SJCRH30 (cell line): ENCODE results near the gene DNAJC4. TPM values are rescaled to one million over a fixed set of nuclear protein-coding genes. Genes with fewer than 3 reads are reported as not detected.

Source experiments
- DNase-seq, 2 experiments: peaks; one replicate each; pipeline ENCODE4 v3.0.0-alpha.2; 2015 to 2020
- H3K27ac ChIP-seq: fragments of 250-450 bp; sonication (Bioruptor Pico); 2 replicates; pipeline ENCODE4 v1.5.1; 2020; ENCODE audit warnings: mild to moderate bottlenecking, moderate library complexity
- H3K27me3 ChIP-seq: fragments of 250-450 bp; sonication (Bioruptor Pico); 2 replicates; pipeline ENCODE4 v1.5.1; 2020; ENCODE audit warnings: mild to moderate bottlenecking, moderate library complexity
- H3K36me3 ChIP-seq: fragments of 250-450 bp; sonication (Bioruptor Pico); 2 replicates; pipeline ENCODE4 v1.5.1; 2020; ENCODE audit warnings: mild to moderate bottlenecking, moderate library complexity
- H3K4me1 ChIP-seq: fragments of 250-450 bp; sonication (Bioruptor Pico); 2 replicates; pipeline ENCODE4 v1.5.1; 2020; ENCODE audit warnings: mild to moderate bottlenecking, moderate library complexity
- H3K4me3 ChIP-seq: fragments of 250-450 bp; sonication (Bioruptor Pico); 2 replicates; pipeline ENCODE4 v1.5.1; 2020; ENCODE audit warnings: mild to moderate bottlenecking, moderate library complexity
- H3K9me3 ChIP-seq: fragments of 250-450 bp; sonication (Bioruptor Pico); replicated peaks from 2 replicates; pipeline ENCODE4 v1.5.1; 2020; ENCODE audit warnings: mild to moderate bottlenecking, moderate library complexity
- total RNA-seq: library from RNA; depleted of rRNA; stranded (reverse); fragments of >200 nt; shearing (Covaris generic); gene quantifications from 2 replicates; pipeline ENCODE4 v1.2.3, GENCODE V29; 2014

Gene DNAJC4
- total RNA-seq, 1 experiment from 2014 or later, result 5.3 TPM

DNA sequence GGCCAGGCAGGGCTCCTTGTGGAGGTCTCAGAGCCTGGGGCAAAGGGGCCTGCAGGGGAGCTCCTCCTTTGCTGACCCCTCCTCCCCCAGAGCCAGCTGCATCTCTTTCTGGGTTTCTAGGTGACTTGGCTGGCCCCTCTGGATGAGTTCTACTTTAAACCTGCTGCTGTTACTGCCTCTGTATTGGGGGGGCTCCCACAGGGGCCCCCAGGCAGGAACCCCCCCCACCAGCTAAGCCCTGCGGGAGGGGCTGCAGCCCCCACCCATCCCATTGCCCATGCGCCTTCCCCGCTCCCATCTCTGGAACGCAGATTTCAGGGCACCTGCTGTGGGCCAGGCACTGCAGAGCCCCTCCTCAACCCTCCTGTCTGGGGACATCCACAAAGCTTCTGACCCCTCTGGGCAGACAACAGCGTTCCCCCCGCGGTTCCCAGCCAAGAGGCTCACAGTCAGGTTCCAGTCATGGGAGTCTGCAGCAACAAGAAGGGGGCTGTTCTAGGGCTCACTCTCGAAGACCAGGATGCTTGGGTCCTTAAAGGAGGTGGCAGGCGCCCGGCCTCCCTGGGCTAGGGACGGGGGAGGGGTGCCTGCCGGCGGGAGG, 20.2 kb downstream of the DNAJC4 start:
- Histone ChIP-seq H3K9me3 (no peaks in the 10 kb centered on the region), H3K36me3 (peaks cover 13% of the 10 kb centered on the region), H3K27me3 (no peaks in the 10 kb centered on the region), H3K4me1 (peaks cover 27% of the 10 kb centered on the region), H3K4me3 (peak overlapping the region; percentile 88), H3K27ac (no peak overlapping the region)
- DNase-seq, result peak in 1 of 2 experiments; percentile 30

DNA sequence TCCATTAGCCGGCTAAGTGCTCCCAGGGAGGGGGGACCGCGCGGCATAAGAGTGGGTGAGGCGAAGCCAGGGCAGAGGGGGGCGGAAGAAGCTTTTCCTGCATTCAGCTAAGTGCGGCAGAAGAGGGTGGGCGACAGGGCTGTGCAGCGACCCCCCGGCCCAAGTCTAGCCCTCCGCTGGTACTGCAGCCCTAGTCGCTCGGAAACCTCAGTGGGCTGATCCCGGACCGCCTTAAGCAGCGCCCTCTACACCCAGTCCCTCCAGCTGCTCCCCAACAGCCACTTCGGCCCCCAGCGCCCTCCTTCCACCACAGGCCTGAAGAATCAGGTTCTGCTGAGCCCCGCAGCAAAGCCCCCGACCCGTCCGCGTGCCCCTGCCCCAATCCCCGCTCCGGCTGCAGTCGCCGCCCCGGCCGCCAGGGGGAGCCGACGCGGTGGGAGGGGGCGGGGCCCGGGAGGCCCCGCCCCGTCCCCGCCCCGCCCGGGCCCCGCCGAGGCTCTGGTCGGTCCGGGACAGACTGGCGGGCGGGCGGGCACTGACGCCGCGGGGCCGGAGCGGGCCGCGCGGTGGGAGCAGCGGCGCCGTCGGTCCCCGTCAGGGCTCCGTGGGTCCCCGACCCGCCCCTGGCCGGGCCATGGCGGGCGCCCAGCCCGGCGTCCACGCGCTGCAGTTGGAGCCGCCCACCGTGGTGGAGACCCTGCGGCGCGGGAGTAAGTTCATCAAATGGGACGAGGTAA, 20.8 kb downstream of the DNAJC4 start, which contains the start of gene PLCB3:
PLCB3 (plus strand) TSS at position 515 of the 737 bp plus-strand sequence; CDS start at position 635, 120 bp downstream.
- Histone ChIP-seq H3K36me3 (peaks cover 10% of the 10 kb centered on the region), H3K27me3 (no peaks in the 10 kb centered on the region), H3K27ac (peak within 1 kb of the TSS; percentile 36; the same call in 1 of the 2 replicates), H3K9me3 (no peaks in the 10 kb centered on the region), H3K4me1 (peaks cover 27% of the 10 kb centered on the region), H3K4me3 (peak within 1 kb of the TSS; percentile 88)
- peak; percentile 44 to 65 for DNase-seq

- peaks cover 27% of the 10 kb centered on the region for H3K4me1 ChIP-seq
- peak overlapping the region; percentile 88 for H3K4me3 ChIP-seq
- DNase-seq, result no peak
- H3K9me3 ChIP-seq, result no peaks in the 10 kb centered on the region
- H3K36me3 ChIP-seq, result peaks cover 9% of the 10 kb centered on the region; the same call in 1 of the 2 replicates
- H3K27me3 ChIP-seq, result no peaks in the 10 kb centered on the region
- peak overlapping the region; percentile 36; the same call in 1 of the 2 replicates for H3K27ac ChIP-seq
Measured at GRCh38 chr11:64251753-64252002, 21.3 kb downstream of the DNAJC4 start.

DNA sequence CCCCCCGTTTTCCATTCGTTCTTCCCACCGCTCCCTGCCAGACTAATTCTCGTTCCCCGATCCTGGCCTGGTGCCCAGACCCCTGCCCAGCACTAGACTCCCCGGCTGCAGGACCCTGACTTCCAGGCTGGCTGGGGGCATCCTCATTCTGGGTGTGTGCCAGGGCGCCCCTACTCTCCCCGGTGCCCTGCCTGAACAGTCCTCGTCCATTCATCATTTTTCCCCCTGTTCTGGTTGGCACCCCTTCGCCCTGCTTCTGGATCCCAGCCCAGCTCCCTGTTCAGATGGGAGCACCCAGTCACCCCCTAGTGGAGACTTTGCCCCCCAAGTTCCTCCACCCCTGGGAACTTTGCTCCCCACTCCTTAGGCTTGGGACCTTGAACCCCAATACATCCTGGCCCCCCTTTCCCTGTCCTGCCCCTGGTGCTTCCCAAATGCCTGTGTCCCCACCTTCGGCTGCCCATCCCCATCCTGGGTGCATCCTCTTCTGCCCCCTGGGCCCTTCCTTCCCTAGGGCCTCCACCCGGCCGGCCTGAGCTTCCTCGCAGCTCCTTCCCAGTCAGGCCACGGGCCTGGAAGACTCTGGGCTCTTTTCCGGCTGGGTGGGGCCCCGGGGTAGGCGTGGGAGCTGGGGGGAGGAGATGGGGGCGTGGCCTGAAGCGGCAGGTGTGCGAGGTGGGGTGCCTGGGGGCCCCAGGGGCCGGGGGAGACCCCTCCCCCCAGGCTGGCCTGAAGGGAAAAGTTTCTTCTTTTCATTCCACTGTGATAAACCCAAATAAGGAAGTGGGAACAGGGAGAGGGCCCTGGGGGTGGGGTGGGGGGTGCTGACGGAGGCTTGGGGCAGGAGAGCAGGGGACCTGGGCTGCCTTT, 21.9 kb downstream of the DNAJC4 start:
- peak overlapping the region; percentile 36; the same call in 1 of the 2 replicates for H3K27ac ChIP-seq

GRCh38 chr11:64253043-64253442, 22.7 kb downstream of the DNAJC4 start:
- no peak for DNase-seq
- Histone ChIP-seq H3K4me1 (peaks cover 27% of the 10 kb centered on the region), H3K4me3 (no peak overlapping the region), H3K27me3 (no peaks in the 10 kb centered on the region), H3K9me3 (no peaks in the 10 kb centered on the region), H3K36me3 (peaks cover 15% of the 10 kb centered on the region; the same call in 1 of the 2 replicates), H3K27ac (no peak overlapping the region)

More for the DNA sequence above, 21.9 kb downstream of the DNAJC4 start:
- Histone ChIP-seq H3K4me3 (peak overlapping the region; percentile 88), H3K36me3 (peaks cover 11% of the 10 kb centered on the region; the same call in 1 of the 2 replicates), H3K27me3 (no peaks in the 10 kb centered on the region), H3K9me3 (no peaks in the 10 kb centered on the region), H3K4me1 (peaks cover 27% of the 10 kb centered on the region)
- DNase-seq, result peak; percentile 52 to 53

DNA sequence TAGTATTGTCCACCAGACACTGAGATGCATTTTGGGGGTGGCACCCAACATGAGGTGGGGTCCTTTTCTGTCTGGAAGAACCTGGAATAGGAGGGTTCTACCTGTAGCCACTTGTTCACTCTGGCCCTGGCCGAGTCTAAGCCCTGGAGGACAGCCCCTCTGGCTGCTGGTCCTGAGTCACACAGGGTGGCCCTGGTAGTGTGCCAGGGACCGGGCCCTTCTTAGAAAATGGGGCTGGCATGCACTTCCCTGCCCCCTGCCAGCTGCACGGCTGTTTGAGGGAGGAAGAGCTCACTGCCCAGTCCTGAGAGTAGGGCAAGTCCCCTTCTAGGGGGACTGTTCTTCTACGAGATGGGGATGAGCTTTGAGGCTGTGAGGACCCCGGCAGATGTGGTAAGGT, 23.1 kb downstream of the DNAJC4 start:
- Histone ChIP-seq H3K27ac (no peak overlapping the region), H3K27me3 (no peaks in the 10 kb centered on the region), H3K4me3 (no peak overlapping the region), H3K4me1 (peaks cover 24% of the 10 kb centered on the region), H3K36me3 (peaks cover 19% of the 10 kb centered on the region; the same call in 1 of the 2 replicates), H3K9me3 (no peaks in the 10 kb centered on the region)
- no peak for DNase-seq

GRCh38 chr11:64254326-64254725, 24.0 kb downstream of the DNAJC4 start:
- H3K27ac ChIP-seq, result no peak overlapping the region
- H3K4me3 ChIP-seq, result no peak overlapping the region
- DNase-seq, result no peak
- H3K27me3 ChIP-seq, result no peaks in the 10 kb centered on the region
- H3K4me1 ChIP-seq, result peaks cover 17% of the 10 kb centered on the region
- H3K9me3 ChIP-seq, result no peaks in the 10 kb centered on the region
- H3K36me3 ChIP-seq, result peaks cover 22% of the 10 kb centered on the region

DNA sequence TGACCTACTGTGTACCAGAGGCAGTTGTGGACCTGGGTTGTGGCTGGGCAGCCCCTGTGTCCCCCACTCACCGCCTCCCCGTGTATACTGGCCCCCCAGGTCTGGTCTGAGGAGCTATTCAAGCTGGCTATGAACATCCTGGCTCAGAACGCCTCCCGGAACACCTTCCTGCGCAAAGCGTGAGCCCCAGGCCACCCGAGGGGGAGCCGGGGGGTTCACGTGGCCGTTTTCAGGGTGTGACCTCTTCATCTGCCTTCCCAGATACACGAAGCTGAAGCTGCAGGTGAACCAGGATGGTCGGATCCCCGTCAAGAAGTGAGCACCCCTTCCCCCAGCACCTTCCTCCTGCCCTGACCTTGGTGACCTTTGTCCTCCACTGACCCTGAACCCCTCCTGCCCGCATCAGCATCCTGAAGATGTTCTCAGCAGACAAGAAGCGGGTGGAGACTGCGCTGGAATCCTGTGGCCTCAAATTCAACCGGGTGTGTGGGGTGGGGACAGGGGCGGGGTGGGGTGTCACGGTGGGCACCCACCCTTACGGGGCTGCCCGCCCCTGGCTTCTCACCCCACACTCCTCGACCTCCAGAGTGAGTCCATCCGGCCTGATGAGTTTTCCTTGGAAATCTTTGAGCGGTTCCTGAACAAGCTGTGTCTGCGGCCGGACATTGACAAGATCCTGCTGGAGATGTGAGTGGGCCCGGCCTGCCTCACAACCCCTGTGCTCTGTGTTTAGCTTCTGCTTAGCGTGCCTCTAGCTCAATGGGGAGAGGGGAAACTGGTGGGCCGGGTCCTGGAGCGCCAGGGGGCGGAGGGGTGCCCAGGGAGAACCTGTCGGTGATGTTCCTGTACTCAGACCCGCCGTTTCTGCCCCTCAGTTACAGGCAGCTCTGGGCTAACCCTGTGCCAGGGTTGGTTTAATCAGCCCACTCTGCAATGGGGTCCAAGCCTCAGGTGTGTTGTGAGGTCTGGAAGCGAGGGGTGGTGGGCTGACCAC, 25.1 kb downstream of the DNAJC4 start:
- no peak for DNase-seq

DNA sequence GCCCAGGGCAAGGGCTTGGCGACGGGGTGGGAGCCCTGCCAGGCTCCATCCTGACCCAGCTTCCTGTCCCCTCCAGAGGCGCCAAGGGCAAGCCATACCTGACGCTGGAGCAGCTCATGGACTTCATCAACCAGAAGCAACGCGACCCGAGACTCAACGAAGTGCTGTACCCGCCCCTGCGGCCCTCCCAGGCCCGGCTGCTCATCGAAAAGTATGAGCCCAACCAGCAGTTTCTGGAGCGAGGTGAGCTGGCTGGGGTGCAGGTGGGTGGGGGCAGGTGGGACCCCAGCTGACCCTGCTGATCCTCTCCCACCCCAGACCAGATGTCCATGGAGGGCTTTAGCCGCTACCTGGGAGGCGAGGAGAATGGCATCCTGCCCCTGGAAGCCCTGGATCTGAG, 26.0 kb downstream of the DNAJC4 start:
- H3K27me3 ChIP-seq, result no peaks in the 10 kb centered on the region
- no peak overlapping the region for H3K4me3 ChIP-seq
- no peak overlapping the region for H3K27ac ChIP-seq
- H3K9me3 ChIP-seq, result no peaks in the 10 kb centered on the region
- no peak for DNase-seq
- H3K36me3 ChIP-seq, result peaks cover 33% of the 10 kb centered on the region
- H3K4me1 ChIP-seq, result 0 out of 2 replicates have a peak, but pooled peaks cover 3% of the 10 kb centered on the region

More for the DNA sequence above, 25.1 kb downstream of the DNAJC4 start:
- H3K27me3 ChIP-seq, result no peaks in the 10 kb centered on the region
- H3K36me3 ChIP-seq, result peaks cover 31% of the 10 kb centered on the region
- peaks cover 6% of the 10 kb centered on the region for H3K4me1 ChIP-seq
- H3K4me3 ChIP-seq, result no peak overlapping the region
- H3K27ac ChIP-seq, result no peak overlapping the region
- no peaks in the 10 kb centered on the region for H3K9me3 ChIP-seq

GRCh38 chr11:64258356-64258755, 28.0 kb downstream of the DNAJC4 start:
- H3K36me3 ChIP-seq, result peaks cover 34% of the 10 kb centered on the region
- DNase-seq, result no peak
- H3K27me3 ChIP-seq, result no peaks in the 10 kb centered on the region
- no peaks in the 10 kb centered on the region for H3K9me3 ChIP-seq
- H3K4me3 ChIP-seq, result no peak overlapping the region
- H3K27ac ChIP-seq, result no peak overlapping the region
- H3K4me1 ChIP-seq, result 0 out of 2 replicates have a peak, but pooled peaks cover 3% of the 10 kb centered on the region

DNA sequence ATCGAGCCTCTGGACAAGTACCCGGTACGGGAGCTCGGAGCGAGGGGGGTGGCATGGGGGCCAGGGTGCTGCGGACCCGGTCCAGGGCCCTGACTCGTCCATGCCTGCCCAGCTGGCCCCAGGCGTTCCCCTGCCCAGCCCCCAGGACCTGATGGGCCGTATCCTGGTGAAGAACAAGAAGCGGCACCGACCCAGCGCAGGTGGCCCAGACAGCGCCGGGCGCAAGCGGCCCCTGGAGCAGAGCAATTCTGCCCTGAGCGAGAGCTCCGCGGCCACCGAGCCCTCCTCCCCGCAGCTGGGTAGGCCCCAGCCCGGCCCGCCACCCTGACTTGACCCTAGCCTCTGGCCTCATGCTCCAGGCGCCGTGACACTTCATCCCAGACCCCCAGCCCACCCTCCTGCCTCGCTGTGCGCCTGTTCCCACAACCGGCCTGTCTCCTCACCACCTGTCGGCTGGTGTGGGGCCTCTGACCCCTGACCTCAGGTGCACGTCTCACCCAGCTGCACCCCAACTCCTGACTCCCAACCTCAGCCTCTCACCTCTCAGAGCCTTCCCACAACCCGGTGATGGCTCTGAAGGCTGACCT, 28.7 kb downstream of the DNAJC4 start:
- DNase-seq, result no peak
- H3K27ac ChIP-seq, result no peak overlapping the region
- peaks cover 34% of the 10 kb centered on the region for H3K36me3 ChIP-seq
- no peak overlapping the region for H3K4me3 ChIP-seq
- no peaks in the 10 kb centered on the region for H3K4me1 ChIP-seq
- H3K9me3 ChIP-seq, result no peaks in the 10 kb centered on the region
- H3K27me3 ChIP-seq, result no peaks in the 10 kb centered on the region

DNA sequence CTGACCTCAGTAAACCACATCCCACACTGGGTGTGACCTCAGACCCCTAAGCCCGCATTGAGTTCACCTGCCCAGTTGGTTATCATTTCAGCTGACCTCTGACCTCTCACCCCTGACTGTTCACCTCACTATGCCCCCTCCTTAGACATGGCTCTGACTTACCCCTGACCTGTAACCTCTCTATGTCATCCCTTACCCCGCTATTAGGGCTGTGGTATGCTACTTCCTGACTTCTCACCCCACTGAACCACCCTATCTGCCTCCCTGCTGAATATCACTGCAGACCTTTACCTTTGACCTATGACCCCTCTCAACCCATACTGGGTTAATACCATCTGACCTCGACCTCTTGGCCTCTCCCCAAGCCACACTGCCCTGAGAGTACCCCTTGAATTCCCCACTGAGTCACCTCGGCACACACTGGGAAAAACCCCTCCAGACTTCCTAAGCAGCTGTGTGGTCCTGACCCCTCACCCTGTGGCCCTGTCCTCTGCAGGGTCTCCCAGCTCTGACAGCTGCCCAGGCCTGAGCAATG, 29.3 kb downstream of the DNAJC4 start:
- no peak overlapping the region for H3K27ac ChIP-seq
- H3K9me3 ChIP-seq, result no peaks in the 10 kb centered on the region
- no peak for DNase-seq
- no peaks in the 10 kb centered on the region for H3K4me1 ChIP-seq
- H3K27me3 ChIP-seq, result no peaks in the 10 kb centered on the region
- H3K4me3 ChIP-seq, result no peak overlapping the region
- H3K36me3 ChIP-seq, result peaks cover 35% of the 10 kb centered on the region

- DNase-seq, result no peak
- Histone ChIP-seq H3K36me3 (peaks cover 32% of the 10 kb centered on the region), H3K27me3 (no peaks in the 10 kb centered on the region), H3K27ac (no peak overlapping the region), H3K4me3 (no peak overlapping the region), H3K4me1 (no peaks in the 10 kb centered on the region), H3K9me3 (no peaks in the 10 kb centered on the region)
Measured at GRCh38 chr11:64260147-64260708, 29.9 kb downstream of the DNAJC4 start.
